NK-92 (cell line): ENCODE results near the gene FOSB.

Source experiments
- DNase-seq: peaks from one replicate; lab custom pipeline; 2025; ENCODE audit not compliant: unreplicated experiment; lab: John Stamatoyannopoulos, UW

The FOSB gene

GRCh38 chr19:45522010-45522941 lies 54.5 kb downstream of the FOSB start:
- no peak for DNase-seq

DNA sequence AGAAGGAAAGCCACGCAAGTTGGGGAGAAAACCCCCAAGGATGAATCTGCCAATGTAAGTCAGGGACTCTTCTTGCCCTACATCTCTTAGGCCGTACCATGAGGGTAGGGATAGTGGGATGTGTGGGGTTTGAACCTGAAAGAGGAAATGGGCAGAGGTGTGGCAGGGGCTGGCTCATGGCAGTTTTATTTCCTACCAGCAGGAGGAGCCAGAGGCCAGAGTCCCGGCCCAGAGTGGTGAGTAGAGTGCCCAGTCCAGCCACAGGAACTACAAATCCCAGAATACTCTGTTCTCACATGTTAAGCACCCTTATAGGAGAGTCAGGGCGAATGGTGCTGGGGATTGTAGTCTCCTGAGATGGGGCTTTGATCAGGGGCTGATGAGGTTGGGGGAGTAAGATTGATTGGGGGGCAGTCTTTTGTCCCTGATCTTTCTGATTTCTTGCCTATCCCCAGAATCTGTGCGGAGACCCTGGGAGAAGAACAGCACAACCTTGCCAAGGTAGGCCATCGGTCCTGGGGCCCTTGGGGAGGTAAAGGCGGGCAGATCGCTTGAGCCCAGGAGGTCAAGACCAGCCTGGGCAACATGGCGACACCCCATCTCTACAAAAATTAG lies 56.0 kb downstream of the FOSB start:
- no peak for DNase-seq

- DNase-seq, result no peak
These were observed 56.9 kb downstream of the FOSB start for GRCh38 chr19:45524575-45525129.
